ENCODE data around the gene DPP6. TPM values are rescaled to one million over a fixed set of nuclear protein-coding genes. Genes with fewer than 3 reads are reported as not detected.
A peak's percentile ranks its signal among the peaks of the same experiment; 100 is the strongest.
"Not testable (repeated sequence)": the region's sequence is repeated elsewhere in the genome, so short reads cannot be mapped to it uniquely, and the experiment has no call there.

The DPP6 gene
- total RNA-seq, 1 experiment from 2014 or later: not detected

DNA sequence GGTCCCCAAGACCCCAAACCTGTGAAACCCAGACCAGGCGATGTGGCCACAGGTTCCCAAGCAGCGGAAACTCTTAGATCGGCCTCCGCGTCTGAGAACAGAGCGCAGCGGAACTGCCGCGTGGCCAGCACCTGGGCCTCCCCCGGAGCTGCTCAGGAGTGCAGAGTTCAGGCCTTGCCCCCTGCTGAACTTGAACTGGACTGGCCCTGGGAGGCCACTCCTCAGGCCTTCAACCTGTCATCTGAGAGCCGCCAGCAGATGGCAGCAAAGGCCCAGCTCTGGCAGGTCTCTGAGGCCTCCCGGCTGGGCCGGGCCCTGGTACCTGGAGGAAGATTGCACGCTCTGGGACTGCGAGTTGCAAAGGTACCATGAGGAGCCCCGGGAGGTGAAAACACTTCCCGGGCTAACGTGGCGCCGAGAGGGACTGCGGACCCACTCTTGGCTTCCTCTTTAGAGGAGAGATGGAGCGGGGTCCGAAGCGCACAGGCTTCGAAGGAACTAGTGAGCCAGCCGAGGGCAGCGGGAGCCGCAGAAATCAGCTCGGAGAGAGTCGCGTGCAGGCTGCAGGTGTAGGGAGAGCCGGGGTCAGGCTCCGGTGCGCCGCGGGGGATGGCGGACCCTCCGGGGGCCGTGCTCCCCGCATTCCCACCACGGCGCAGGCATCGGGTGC lies 861.6 kb downstream of the DPP6 start:
- H3K27ac ChIP-seq: no peak overlapping the region
- 0 out of 2 replicates have a peak, but pooled peaks cover 2% of the 10 kb centered on the region for H3K9me3 ChIP-seq (replicated peaks)
- peak; percentile 45 to 75 for DNase-seq (ENCODE audit: low read depth in 1 of 2, low spot score in 2 of 2)
- no peak overlapping the region for H3K4me3 ChIP-seq
- no peaks in the 10 kb centered on the region for H3K36me3 ChIP-seq
- H3K4me1 ChIP-seq (replicated peaks): no peaks in the 10 kb centered on the region; the same call in 1 of the 2 replicates
- H3K27me3 ChIP-seq (replicated peaks): no peaks in the 10 kb centered on the region

GRCh38 chr7:154914308-154914995 lies 862.3 kb downstream of the DPP6 start:
- Histone ChIP-seq H3K4me1 (replicated peaks) (no peaks in the 10 kb centered on the region; the same call in 1 of the 2 replicates), H3K4me3 (no peak overlapping the region), H3K27me3 (replicated peaks) (no peaks in the 10 kb centered on the region), H3K27ac (no peak overlapping the region), H3K36me3 (no peaks in the 10 kb centered on the region), H3K9me3 (replicated peaks) (0 out of 2 replicates have a peak, but pooled peaks cover 2% of the 10 kb centered on the region)
- DNase-seq (ENCODE audit: low read depth in 1 of 2, low spot score in 2 of 2): no peak

- Histone ChIP-seq H3K4me3 (no peak overlapping the region), H3K27me3 (replicated peaks) (no peaks in the 10 kb centered on the region), H3K4me1 (replicated peaks) (no peaks in the 10 kb centered on the region; the same call in 1 of the 2 replicates), H3K36me3 (no peaks in the 10 kb centered on the region), H3K9me3 (replicated peaks) (0 out of 2 replicates have a peak, but pooled peaks cover 2% of the 10 kb centered on the region), H3K27ac (no peak overlapping the region)
- DNase-seq (ENCODE audit: low read depth in 1 of 2, low spot score in 2 of 2): no peak
Observed at GRCh38 chr7:154914996-154915380, 862.8 kb downstream of the DPP6 start.

GRCh38 chr7:154915600-154915999 lies 863.4 kb downstream of the DPP6 start:
- DNase-seq (ENCODE audit: low read depth in 1 of 2, low spot score in 2 of 2): no peak
- no peaks in the 10 kb centered on the region; the same call in 1 of the 2 replicates for H3K4me1 ChIP-seq (replicated peaks)

GRCh38 chr7:154916381-154916780 lies 864.2 kb downstream of the DPP6 start:
- Histone ChIP-seq H3K36me3 (no peaks in the 10 kb centered on the region), H3K4me1 (replicated peaks) (no peaks in the 10 kb centered on the region; the same call in 1 of the 2 replicates), H3K9me3 (replicated peaks) (no peaks in the 10 kb centered on the region), H3K27me3 (replicated peaks) (no peaks in the 10 kb centered on the region; the same call in 1 of the 2 replicates), H3K27ac (no peak overlapping the region), H3K4me3 (no peak overlapping the region)
- DNase-seq (ENCODE audit: low read depth in 1 of 2, low spot score in 2 of 2): no peak

More at GRCh38 chr7:154915600-154915999, 863.4 kb downstream of the DPP6 start:
- Histone ChIP-seq H3K27me3 (replicated peaks) (no peaks in the 10 kb centered on the region; the same call in 1 of the 2 replicates), H3K36me3 (no peaks in the 10 kb centered on the region), H3K4me3 (no peak overlapping the region), H3K27ac (no peak overlapping the region), H3K9me3 (replicated peaks) (0 out of 2 replicates have a peak, but pooled peaks cover 2% of the 10 kb centered on the region)

DNA sequence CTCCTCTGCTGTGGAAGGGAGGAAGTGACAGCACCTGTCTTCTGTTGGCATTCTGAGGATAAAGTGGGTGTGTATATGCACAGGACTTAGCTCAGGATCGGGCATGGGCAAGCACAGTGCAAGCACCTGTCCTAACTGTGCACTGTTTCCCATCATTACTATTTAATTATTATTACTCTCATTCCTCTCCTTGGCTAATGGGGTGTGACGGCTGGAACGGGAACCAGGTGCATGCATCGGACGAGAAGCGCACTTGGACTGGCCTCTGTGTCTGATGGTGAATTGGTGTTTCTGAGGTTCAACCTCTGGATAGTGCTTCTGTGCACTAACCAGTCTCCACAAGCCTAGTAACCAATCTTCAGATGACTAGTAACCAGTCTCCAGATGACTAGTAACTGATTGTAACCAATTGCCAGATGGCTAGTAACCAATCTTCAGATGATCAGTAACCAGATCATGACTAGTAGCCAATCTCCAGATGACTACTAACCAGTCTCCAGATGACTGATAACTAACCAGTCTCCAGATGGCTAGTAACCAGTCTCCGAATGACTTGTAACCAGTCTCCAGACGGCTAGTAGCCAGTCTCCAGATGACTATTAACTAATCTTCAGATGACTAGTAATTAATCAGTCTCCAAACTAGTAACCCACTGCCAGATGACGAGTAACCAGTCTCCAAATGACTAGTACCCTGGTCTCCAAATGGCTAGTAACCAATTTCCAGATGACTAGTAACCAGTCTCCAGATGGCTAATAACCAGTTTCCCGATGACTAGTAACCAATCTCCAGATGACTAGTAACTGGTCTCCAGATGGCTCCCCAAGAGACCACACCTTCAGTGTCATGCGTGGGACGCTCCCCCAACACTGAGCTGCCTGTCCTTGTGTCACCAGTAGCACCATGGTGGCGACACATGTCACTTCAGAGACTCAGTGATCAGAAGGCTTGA lies 864.9 kb downstream of the DPP6 start:
- DNase-seq (ENCODE audit: low read depth in 1 of 2, low spot score in 2 of 2): no peak
- Histone ChIP-seq H3K27me3 (replicated peaks) (no peaks in the 10 kb centered on the region; the same call in 1 of the 2 replicates), H3K9me3 (replicated peaks) (no peaks in the 10 kb centered on the region), H3K4me3 (no peak overlapping the region), H3K4me1 (replicated peaks) (no peaks in the 10 kb centered on the region; the same call in 1 of the 2 replicates), H3K27ac (no peak overlapping the region), H3K36me3 (no peaks in the 10 kb centered on the region)

DNA sequence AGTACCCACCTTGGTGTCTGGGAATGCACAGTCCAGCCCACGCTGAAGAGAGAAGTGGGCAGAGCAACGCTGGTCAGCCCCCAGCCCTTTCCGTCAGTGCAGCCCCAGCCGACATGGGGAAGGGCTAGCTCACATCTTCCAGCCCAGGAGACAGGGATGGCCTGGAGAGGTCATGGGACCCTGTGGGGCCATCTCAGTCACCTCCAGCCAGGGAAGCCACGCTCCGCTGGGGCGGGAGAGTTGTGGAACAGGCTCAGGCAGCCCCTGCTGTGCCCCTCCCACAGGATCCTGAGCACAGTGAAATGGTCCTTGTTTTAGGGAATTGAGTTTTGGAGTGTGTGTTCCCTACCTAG lies 865.6 kb downstream of the DPP6 start:
- H3K27ac ChIP-seq: no peak overlapping the region

GRCh38 chr7:154918266-154918665 lies 866.1 kb downstream of the DPP6 start:
- DNase-seq (ENCODE audit: low read depth in 1 of 2, low spot score in 2 of 2): no peak
- Histone ChIP-seq H3K9me3 (replicated peaks) (no peaks in the 10 kb centered on the region), H3K4me1 (replicated peaks) (no peaks in the 10 kb centered on the region; the same call in 1 of the 2 replicates), H3K27ac (no peak overlapping the region), H3K4me3 (no peak overlapping the region), H3K27me3 (replicated peaks) (no peaks in the 10 kb centered on the region; the same call in 1 of the 2 replicates), H3K36me3 (no peaks in the 10 kb centered on the region)

More for the DNA sequence above, 865.6 kb downstream of the DPP6 start:
- Histone ChIP-seq H3K4me1 (replicated peaks) (no peaks in the 10 kb centered on the region; the same call in 1 of the 2 replicates), H3K9me3 (replicated peaks) (no peaks in the 10 kb centered on the region), H3K27me3 (replicated peaks) (no peaks in the 10 kb centered on the region; the same call in 1 of the 2 replicates), H3K4me3 (no peak overlapping the region), H3K36me3 (no peaks in the 10 kb centered on the region)
- no peak for DNase-seq (ENCODE audit: low read depth in 1 of 2, low spot score in 2 of 2)

DNA sequence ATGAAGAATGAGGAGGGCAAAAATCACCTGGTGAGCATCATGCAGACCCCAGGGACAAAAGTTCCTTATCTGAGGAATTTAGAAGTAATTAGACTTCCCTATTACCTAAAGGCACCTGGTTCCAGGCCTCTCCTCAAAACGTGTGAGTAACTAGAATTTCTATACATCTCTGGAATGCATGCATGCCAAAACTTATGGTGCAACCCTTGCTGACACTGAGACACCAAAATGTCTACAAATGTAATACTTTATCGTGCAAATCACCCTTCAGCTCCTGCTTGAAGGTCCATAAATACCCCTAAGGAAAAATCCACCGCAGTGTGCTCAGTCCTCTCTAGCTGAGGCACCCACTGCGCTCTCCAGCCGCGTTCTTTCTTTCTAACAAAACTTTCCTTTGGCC lies 866.5 kb downstream of the DPP6 start:
- no peak overlapping the region for H3K4me3 ChIP-seq
- H3K4me1 ChIP-seq (replicated peaks): no peaks in the 10 kb centered on the region
- no peaks in the 10 kb centered on the region; the same call in 1 of the 2 replicates for H3K27me3 ChIP-seq (replicated peaks)
- no peaks in the 10 kb centered on the region for H3K9me3 ChIP-seq (replicated peaks)
- no peaks in the 10 kb centered on the region for H3K36me3 ChIP-seq
- DNase-seq (ENCODE audit: low read depth in 1 of 2, low spot score in 2 of 2): peak in 1 of 2 experiments; percentile 9
- no peak overlapping the region for H3K27ac ChIP-seq

DNA sequence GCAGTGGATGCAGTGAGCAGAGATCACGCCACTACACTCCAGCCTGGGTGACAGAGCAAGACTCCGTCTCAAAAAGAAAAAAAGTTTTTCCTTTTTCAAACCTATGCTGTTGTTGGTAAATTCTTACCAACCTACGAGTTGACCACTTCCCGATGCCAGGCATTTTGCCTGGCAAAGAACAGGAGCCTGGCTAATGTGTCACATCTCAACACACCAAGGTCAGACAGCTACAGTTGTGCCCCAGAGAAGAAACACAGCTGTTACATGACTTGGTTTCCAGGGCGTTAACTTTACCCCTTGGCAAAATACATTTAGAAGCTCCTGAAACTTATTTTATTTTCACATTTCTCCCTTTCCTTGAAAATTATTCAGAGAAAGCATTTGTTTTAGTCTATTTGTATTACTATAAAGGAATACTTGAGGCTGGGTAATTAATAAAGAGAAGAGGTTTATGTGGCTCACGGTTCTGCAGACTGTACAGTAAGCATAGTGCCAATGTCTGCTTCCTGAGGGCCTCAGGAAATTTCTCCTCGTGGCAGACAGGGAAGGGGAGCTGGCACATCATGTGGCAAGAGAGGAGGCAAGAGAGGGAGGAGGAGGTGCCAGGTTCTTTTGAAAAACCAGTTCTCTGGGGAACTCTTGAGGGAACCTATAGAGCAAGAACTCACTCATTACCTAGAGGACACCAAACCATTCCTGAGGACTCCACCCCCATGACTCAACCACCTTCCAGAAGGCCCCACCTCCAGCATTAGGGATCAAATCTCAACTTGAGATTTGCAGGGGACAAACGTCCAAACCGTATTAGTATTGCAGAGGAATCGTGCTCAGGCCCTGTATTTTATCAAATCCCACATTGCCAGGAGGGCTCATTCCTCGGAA lies 867.4 kb downstream of the DPP6 start:
- no peaks in the 10 kb centered on the region; the same call in 1 of the 2 replicates for H3K27me3 ChIP-seq (replicated peaks)
- no peaks in the 10 kb centered on the region for H3K9me3 ChIP-seq (replicated peaks)
- peak in 1 of 2 experiments; percentile 5 for DNase-seq (ENCODE audit: low read depth in 1 of 2, low spot score in 2 of 2)
- H3K36me3 ChIP-seq: no peaks in the 10 kb centered on the region
- no peak overlapping the region for H3K27ac ChIP-seq
- no peak overlapping the region for H3K4me3 ChIP-seq
- no peaks in the 10 kb centered on the region for H3K4me1 ChIP-seq (replicated peaks)

GRCh38 chr7:154922472-154922871 lies 870.3 kb downstream of the DPP6 start:
- not testable (repeated sequence) for H3K4me1 ChIP-seq (replicated peaks); H3K9me3 ChIP-seq (replicated peaks); H3K27ac ChIP-seq; H3K36me3 ChIP-seq; H3K27me3 ChIP-seq (replicated peaks); H3K4me3 ChIP-seq
- DNase-seq (ENCODE audit: low read depth in 1 of 2, low spot score in 2 of 2): peak in 1 of 2 experiments; percentile 5

DNA sequence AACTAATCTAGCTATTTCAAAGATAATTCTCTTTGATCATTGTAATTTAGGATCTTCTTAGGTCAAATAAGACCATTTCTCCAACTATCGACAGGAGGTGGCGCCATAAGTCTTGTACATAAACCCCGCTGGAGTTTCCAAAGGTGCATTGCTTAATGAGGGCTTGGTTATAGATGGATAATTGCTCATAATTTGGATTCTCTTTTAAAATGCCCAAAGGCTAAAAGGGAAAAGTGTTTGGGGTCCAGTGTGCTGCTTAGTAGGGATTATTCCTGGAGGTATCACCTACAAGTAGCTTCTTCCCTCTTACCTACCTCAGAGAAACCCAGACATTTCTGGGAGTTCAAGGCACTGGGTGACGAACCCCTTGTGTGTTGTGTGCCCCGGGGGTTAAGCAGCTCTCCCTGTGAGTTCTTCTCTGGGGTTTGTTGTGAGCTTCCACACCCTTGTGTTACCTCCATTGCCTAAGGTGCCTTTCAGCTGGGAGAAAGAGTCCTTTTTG lies 875.5 kb downstream of the DPP6 start:
- no peaks in the 10 kb centered on the region for H3K27me3 ChIP-seq (replicated peaks)
- peak overlapping the region; percentile 44 for H3K4me3 ChIP-seq
- H3K36me3 ChIP-seq: no peaks in the 10 kb centered on the region
- H3K27ac ChIP-seq: no peak overlapping the region
- peaks cover 10% of the 10 kb centered on the region for H3K4me1 ChIP-seq (replicated peaks)
- H3K9me3 ChIP-seq (replicated peaks): no peaks in the 10 kb centered on the region
- DNase-seq (ENCODE audit: low read depth in 1 of 2, low spot score in 2 of 2): peak; percentile 67 to 76

All from SJSA1 (cell line).